ENCODE results near the gene PCDH12. TPM values are rescaled to one million over a fixed set of nuclear protein-coding genes. Genes with fewer than 3 reads are reported as not detected.

The PCDH12 gene
- total RNA-seq, 1 donor from 2014 or later: 7.6 TPM

- no peak for DNase-seq
- Histone ChIP-seq H3K4me3 (no peak overlapping the region), H3K27ac (replicated peaks) (peak overlapping the region; percentile 88), H3K4me1 (peaks cover 57% of the 10 kb centered on the region), H3K36me3 (no peaks in the 10 kb centered on the region), H3K27me3 (ENCODE audit: low read depth) (no peaks in the 10 kb centered on the region), H3K9me3 (replicated peaks) (no peaks in the 10 kb centered on the region)
- intact Hi-C loops (cut with micrococcal nuclease): loop anchor here (5.0 to 10.0 kb wide), 2 partner anchors 45 to 263 kb away; no protein-coding TSS in a partner anchor
- TF ChIP-seq, protein P1, sequence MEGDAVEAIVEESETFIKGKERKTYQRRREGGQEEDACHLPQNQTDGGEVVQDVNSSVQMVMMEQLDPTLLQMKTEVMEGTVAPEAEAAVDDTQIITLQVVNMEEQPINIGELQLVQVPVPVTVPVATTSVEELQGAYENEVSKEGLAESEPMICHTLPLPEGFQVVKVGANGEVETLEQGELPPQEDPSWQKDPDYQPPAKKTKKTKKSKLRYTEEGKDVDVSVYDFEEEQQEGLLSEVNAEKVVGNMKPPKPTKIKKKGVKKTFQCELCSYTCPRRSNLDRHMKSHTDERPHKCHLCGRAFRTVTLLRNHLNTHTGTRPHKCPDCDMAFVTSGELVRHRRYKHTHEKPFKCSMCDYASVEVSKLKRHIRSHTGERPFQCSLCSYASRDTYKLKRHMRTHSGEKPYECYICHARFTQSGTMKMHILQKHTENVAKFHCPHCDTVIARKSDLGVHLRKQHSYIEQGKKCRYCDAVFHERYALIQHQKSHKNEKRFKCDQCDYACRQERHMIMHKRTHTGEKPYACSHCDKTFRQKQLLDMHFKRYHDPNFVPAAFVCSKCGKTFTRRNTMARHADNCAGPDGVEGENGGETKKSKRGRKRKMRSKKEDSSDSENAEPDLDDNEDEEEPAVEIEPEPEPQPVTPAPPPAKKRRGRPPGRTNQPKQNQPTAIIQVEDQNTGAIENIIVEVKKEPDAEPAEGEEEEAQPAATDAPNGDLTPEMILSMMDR (IDR thresholded peaks at IDR 0.05; ENCODE audit: borderline replicate concordance): peak; percentile 41
Measured at GRCh38 chr5:141960018-141960417, 2.0 kb upstream of the PCDH12 start.

DNA sequence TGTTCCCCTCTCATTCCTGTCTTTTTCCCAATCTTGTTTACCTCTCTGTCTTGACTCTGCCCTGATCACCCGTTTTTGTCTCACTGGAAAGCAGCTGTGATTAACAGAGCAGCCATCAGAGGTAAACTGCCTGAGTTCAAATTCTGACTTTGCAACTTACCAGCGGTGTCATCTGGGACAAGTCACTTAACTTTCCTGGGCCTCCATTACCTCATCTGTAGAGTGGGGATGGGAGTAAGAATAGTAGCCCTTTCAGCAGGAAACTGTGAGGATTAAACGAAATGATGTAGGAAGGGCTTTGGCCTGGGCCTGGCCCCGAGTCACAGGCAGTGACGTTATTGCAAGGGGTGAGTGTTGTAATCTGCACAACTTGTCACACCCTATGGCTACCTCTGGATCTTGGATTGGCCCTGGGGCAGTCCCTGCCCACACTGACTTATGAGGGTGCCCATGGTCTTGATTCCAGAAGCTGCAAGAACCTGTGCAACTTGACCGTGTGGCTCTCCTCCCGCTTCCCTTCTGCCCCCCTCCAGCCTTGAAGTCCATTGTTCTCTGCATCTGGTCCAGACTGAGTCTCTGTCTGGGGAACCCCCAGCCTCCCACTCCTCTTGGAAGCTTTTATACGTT is 657 bp upstream of the PCDH12 start:
- Histone ChIP-seq H3K27me3 (ENCODE audit: low read depth) (no peaks in the 10 kb centered on the region), H3K4me3 (peak overlapping the region; percentile 65), H3K36me3 (no peaks in the 10 kb centered on the region), H3K27ac (replicated peaks) (peak overlapping the region; percentile 88), H3K4me1 (peaks cover 60% of the 10 kb centered on the region), H3K9me3 (replicated peaks) (no peaks in the 10 kb centered on the region)
- TF ChIP-seq, protein P1 (IDR thresholded peaks at IDR 0.05; ENCODE audit: borderline replicate concordance): no peak
- intact Hi-C loops (cut with micrococcal nuclease): loop anchor here (10.0 kb wide), 1 partner anchor 64 kb away; no protein-coding TSS in a partner anchor
- DNase-seq: no peak

GRCh38 chr5:141957367-141957996 is 520 bp downstream of the PCDH12 start:
- peak overlapping the region; percentile 88 for H3K27ac ChIP-seq (replicated peaks)
- intact Hi-C loops (cut with micrococcal nuclease): loop anchor here (10.0 kb wide), 1 partner anchor 63 kb away; no protein-coding TSS in a partner anchor
- H3K9me3 ChIP-seq (replicated peaks): no peaks in the 10 kb centered on the region
- no peaks in the 10 kb centered on the region for H3K36me3 ChIP-seq
- H3K4me3 ChIP-seq: peak overlapping the region; percentile 65
- TF ChIP-seq, protein P1 (IDR thresholded peaks at IDR 0.05; ENCODE audit: borderline replicate concordance): no peak
- H3K27me3 ChIP-seq (ENCODE audit: low read depth): no peaks in the 10 kb centered on the region
- no peak for DNase-seq
- peaks cover 72% of the 10 kb centered on the region for H3K4me1 ChIP-seq

- peak overlapping the region; percentile 65 for H3K4me3 ChIP-seq
- H3K4me1 ChIP-seq: peaks cover 80% of the 10 kb centered on the region
- H3K9me3 ChIP-seq (replicated peaks): no peaks in the 10 kb centered on the region
- no peak for DNase-seq
- H3K27me3 ChIP-seq (ENCODE audit: low read depth): no peaks in the 10 kb centered on the region
- intact Hi-C loops (cut with micrococcal nuclease): loop anchor here (10.0 kb wide), 1 partner anchor 59 kb away; no protein-coding TSS in a partner anchor
- peak overlapping the region; percentile 88 for H3K27ac ChIP-seq (replicated peaks)
- H3K36me3 ChIP-seq: peaks cover 14% of the 10 kb centered on the region
- TF ChIP-seq, protein P1 (IDR thresholded peaks at IDR 0.05; ENCODE audit: borderline replicate concordance): no peak
Measured at GRCh38 chr5:141954194-141954593, 3.8 kb downstream of the PCDH12 start.

- Histone ChIP-seq H3K9me3 (replicated peaks) (no peaks in the 10 kb centered on the region), H3K4me3 (peak overlapping the region; percentile 65), H3K4me1 (peaks cover 80% of the 10 kb centered on the region), H3K36me3 (peaks cover 18% of the 10 kb centered on the region), H3K27me3 (ENCODE audit: low read depth) (no peaks in the 10 kb centered on the region), H3K27ac (replicated peaks) (peak overlapping the region; percentile 88)
- DNase-seq: no peak
- TF ChIP-seq, protein P1 (IDR thresholded peaks at IDR 0.05; ENCODE audit: borderline replicate concordance): no peak
- intact Hi-C loops (cut with micrococcal nuclease): loop anchor here (10.0 kb wide), 1 partner anchor 57 kb away; no protein-coding TSS in a partner anchor
Measured at GRCh38 chr5:141952020-141952419, 6.0 kb downstream of the PCDH12 start.

Data from left ventricle myocardium inferior (tissue), 1 donor.